ENCODE measurements around the gene GTSE1. TPM values are rescaled to one million over a fixed set of nuclear protein-coding genes. Genes with fewer than 3 reads are reported as not detected.

The GTSE1 gene
- polyA plus RNA-seq, 12 donors = 5.6 to 20.9 (median 9.9) TPM; not detected in 1

DNA sequence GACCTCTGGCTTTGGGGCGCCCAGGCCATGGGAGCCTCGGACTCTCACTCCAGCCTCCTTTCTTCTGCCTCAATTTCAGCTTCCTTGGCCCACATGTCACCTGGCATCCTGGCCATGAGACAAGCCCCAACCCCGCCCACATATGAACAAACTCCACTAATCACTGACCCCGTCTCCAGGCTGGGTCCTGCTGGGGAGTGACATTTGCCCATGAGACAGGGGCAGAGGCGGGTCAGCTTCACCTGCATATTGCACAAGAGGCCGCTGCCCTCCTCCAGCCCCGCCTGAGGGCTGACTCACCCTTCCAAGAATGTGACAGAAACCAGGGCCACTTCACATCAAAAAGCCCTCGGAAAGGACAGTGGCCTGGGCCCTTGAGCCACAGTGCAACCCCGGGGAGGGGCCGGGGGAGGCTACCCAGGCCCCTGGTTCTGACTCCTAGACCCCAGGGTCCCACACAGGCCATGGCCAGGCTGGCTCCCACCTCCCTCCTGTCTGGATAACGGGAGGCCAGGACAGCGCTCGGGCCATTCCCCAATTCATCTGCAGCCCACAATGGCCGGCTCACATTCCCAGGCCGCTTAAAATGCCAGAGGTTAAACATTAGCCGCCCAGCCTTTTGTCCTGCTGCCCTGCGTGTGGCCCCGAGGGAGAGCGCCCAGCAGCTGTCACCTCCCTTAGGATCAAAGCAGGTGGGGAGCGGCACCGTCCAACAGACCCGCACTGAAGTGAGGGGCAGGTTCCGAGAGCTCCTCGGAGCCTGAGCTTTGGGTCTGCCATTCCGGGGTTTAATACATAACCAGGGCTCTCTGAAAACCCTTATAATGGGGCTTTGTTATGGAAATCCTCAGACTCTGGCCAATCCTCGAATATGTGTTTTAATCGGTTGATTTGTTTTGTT, 81.1 kb downstream of the GTSE1 start:
- no peak for DNase-seq

- DNase-seq = no peak
Observed at GRCh38 chr22:46378426-46379065, 81.9 kb downstream of the GTSE1 start.

DNA sequence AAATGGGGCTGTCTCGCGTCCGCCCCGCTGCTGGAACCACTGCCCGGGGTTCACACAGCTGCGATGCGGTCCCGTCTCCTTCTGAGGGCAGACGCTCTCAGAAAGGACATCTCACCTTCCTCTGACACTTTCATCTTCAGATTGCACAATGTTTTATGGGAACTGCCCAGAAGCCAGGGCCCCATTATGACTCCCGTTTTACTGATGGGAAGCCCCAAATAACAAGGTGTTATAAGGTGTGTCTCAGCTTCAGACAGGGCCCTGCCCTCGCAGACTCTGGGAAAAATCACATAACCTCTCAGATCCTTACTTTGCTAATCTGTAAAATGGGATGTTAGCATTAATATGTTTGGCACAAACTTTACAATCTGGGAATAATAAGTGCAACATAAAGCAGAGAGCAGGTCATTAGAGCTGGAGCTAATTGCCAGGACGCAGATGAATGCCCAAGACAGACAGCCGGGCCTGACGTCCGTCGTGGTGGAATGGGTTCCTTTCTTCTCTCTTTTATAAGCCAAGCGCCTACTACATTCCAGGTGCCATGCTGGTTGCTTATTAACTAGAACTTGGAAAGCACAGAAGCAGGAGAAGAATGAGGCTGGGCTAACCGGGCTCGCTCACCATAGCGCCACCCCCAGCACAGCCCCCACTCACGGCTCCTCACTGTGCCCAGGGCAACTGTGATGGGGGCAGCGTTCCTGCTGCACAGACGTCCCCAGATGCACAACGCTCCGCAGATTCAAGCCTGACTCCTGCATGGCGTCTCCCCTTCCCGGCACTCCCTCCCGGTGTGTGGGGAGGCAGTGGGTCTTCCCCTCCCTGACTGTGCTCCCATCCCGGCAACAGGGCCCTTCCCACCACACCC, 82.6 kb downstream of the GTSE1 start:
- no peak for DNase-seq

GRCh38 chr22:46380069-46380468, 83.4 kb downstream of the GTSE1 start:
- DNase-seq = no peak

Other genes with a start within 250 kb of the GTSE1 start
- gene PPARA, start 146.3 kb upstream of the GTSE1 start, polyA plus RNA-seq (ENCODE audit: insufficient read length in 12 of 12) = 10 to 100 TPM in 11 of 12 donors, not detected in 1; 15.8 to 26.9 (median 21.0) TPM
- gene CDPF1, start 46.6 kb upstream of the GTSE1 start, polyA plus RNA-seq (ENCODE audit: insufficient read length in 12 of 12) = 10 to 100 TPM in 7 of 12 donors, 1 to 10 TPM in 3, not detected in 2; 9.5 to 14.2 (median 11.0) TPM
- under 1 TPM in 10 of 12 donors, not detected in 2; 0.19 to 0.76 (median 0.46) TPM for gene PKDREJ, start 33.5 kb upstream of the GTSE1 start, polyA plus RNA-seq (ENCODE audit: insufficient read length in 12 of 12)
- gene TTC38, start 28.9 kb upstream of the GTSE1 start, polyA plus RNA-seq (ENCODE audit: insufficient read length in 12 of 12) = 10 to 100 TPM in 11 of 12 donors, not detected in 1; 15.9 to 31.8 (median 17.8) TPM
- gene TRMU, start 38.8 kb downstream of the GTSE1 start, polyA plus RNA-seq (ENCODE audit: insufficient read length in 12 of 12) = 10 to 100 TPM in 11 of 12 donors, not detected in 1; 25.0 to 40.9 (median 29.4) TPM
- gene CELSR1, start 240.8 kb downstream of the GTSE1 start, polyA plus RNA-seq (ENCODE audit: insufficient read length in 12 of 12) = 10 to 100 TPM in 1 of 12 donors, 1 to 10 TPM in 10, not detected in 1; 1.4 to 24.7 (median 5.0) TPM